GM23338 (cell line): ENCODE measurements around the gene OSBPL5. TPM values are rescaled to one million over a fixed set of nuclear protein-coding genes. Genes with fewer than 3 reads are reported as not detected.

Source experiments
- ATAC-seq: fragments of 200-7000 bp; cut with Tn5 transposase; 3 replicates; pipeline ENCODE4 v1.9.1; 2020
- DNase-seq: peaks from one replicate; pipeline ENCODE4 v3.0.0-alpha.2; 2015; ENCODE audit warnings: low spot score
- H2AFZ ChIP-seq: fragments of 200-600 bp; sonication (generic); 2 replicates; pipeline ENCODE4 v1.8.0; 2016; ENCODE audit warnings: antibody characterized with exemption, mild to moderate bottlenecking, moderate library complexity
- H3F3A ChIP-seq: fragments of 200-600 bp; sonication (generic); replicated peaks from 2 replicates; pipeline ENCODE4 v1.8.0; 2017; ENCODE audit warnings: antibody characterized with exemption, mixed run types, low read depth
- H3K27ac ChIP-seq: fragments of 200-600 bp; sonication (generic); 2 replicates; pipeline ENCODE4 v1.6.1; 2016; ENCODE audit warnings: low read depth
- H3K27me3 ChIP-seq: fragments of 200-600 bp; sonication (generic); 2 replicates; pipeline ENCODE4 v1.8.0; 2016; ENCODE audit warnings: mild to moderate bottlenecking, mixed run types, moderate library complexity; ENCODE audit not compliant: insufficient read depth
- H3K36me3 ChIP-seq: fragments of 200-600 bp; sonication (generic); 2 replicates; pipeline ENCODE4 v1.8.0; 2016; ENCODE audit warnings: mild to moderate bottlenecking; ENCODE audit not compliant: insufficient read depth
- H3K4me1 ChIP-seq: fragments of 200-600 bp; sonication (generic); 2 replicates; pipeline ENCODE4 v1.8.0; 2016; ENCODE audit warnings: mild to moderate bottlenecking, moderate library complexity; ENCODE audit not compliant: insufficient read depth
- H3K4me2 ChIP-seq: fragments of 200-600 bp; sonication (generic); 2 replicates; pipeline ENCODE4 v1.7.1; 2017; ENCODE audit warnings: mixed run types
- H3K4me3 ChIP-seq: fragments of 200-600 bp; sonication (generic); 2 replicates; pipeline ENCODE4 v1.6.1; 2016; ENCODE audit warnings: mixed run types
- H3K79me2 ChIP-seq: fragments of 200-600 bp; sonication (generic); replicated peaks from 2 replicates; pipeline ENCODE4 v1.8.0; 2017; ENCODE audit warnings: mild to moderate bottlenecking; ENCODE audit not compliant: insufficient read depth
- H3K9me2 ChIP-seq: fragments of 200-600 bp; sonication (generic); 2 replicates; pipeline ENCODE4 v1.8.0; 2017; ENCODE audit not compliant: insufficient read depth
- H4K20me1 ChIP-seq: fragments of 200-600 bp; sonication (generic); replicated peaks from 2 replicates; pipeline ENCODE4 v1.8.0; 2017; ENCODE audit warnings: mild to moderate bottlenecking; ENCODE audit not compliant: insufficient read depth
- H3K27ac Mint-ChIP-seq: 2 replicates; pipeline ENCODE4 v1.8.0; 2020; ENCODE audit warnings: inconsistent platforms, mild to moderate bottlenecking, moderate library complexity, mixed read lengths
- H3K27me3 Mint-ChIP-seq: 3 replicates; pipeline ENCODE4 v1.8.0; 2022; ENCODE audit warnings: low read depth, mild to moderate bottlenecking, moderate library complexity, mixed read lengths, inconsistent platforms; ENCODE audit not compliant: insufficient read depth, poor library complexity
- H3K36me3 Mint-ChIP-seq: 3 replicates; pipeline ENCODE4 v1.8.0; 2021; ENCODE audit warnings: low read depth, mild to moderate bottlenecking, inconsistent platforms, moderate library complexity, mixed read lengths
- H3K4me1 Mint-ChIP-seq: 3 replicates; pipeline ENCODE4 v1.8.0; 2020; ENCODE audit warnings: mild to moderate bottlenecking, inconsistent platforms, mixed read lengths
- H3K4me3 Mint-ChIP-seq: 3 replicates; pipeline ENCODE4 v1.8.0; 2021; ENCODE audit warnings: moderate library complexity, mild to moderate bottlenecking, inconsistent platforms, mixed read lengths
- H3K9me3 Mint-ChIP-seq: 3 replicates; pipeline ENCODE4 v1.8.0; 2020; ENCODE audit warnings: moderate library complexity, mild to moderate bottlenecking, inconsistent platforms, mixed read lengths
- CREB1 ChIP-seq: fragments of 250-450 bp; sonication (Bioruptor Pico); IDR thresholded peaks from 2 replicates; pipeline ENCODE4 v1.5.0; 2020; ENCODE audit warnings: low read depth, mild to moderate bottlenecking, moderate library complexity
- ETS1 ChIP-seq: IDR thresholded peaks from 2 replicates; pipeline ENCODE4 v1.6.1; 2016; ENCODE audit warnings: antibody characterized with exemption
- EZH2 ChIP-seq: fragments of 200-600 bp; sonication (generic); IDR thresholded peaks from one replicate; pipeline ENCODE4 v1.8.0; 2017; ENCODE audit warnings: antibody characterized with exemption, mild to moderate bottlenecking, low read depth; ENCODE audit not compliant: unreplicated experiment
- EZH2phosphoT487 ChIP-seq: fragments of 200-600 bp; sonication (generic); IDR thresholded peaks from one replicate; pipeline ENCODE4 v1.8.1; 2018; ENCODE audit warnings: antibody characterized with exemption; ENCODE audit not compliant: unreplicated experiment
- JUNB ChIP-seq: IDR thresholded peaks from one replicate; pipeline ENCODE4 v1.6.1; 2016; ENCODE audit warnings: antibody characterized with exemption; ENCODE audit not compliant: unreplicated experiment
- NANOG ChIP-seq: IDR thresholded peaks from 2 replicates; pipeline ENCODE4 v1.6.1; 2016; ENCODE audit warnings: antibody characterized with exemption, borderline replicate concordance
- POLR2AphosphoS5 ChIP-seq: IDR thresholded peaks from 2 replicates; pipeline ENCODE4 v1.6.1; 2016; ENCODE audit warnings: antibody characterized with exemption, low read depth
- STAT1 ChIP-seq: IDR thresholded peaks from one replicate; pipeline ENCODE4 v1.6.1; 2016; ENCODE audit warnings: antibody characterized with exemption; ENCODE audit not compliant: unreplicated experiment
- ZNF114 ChIP-seq: fragments of 250-450 bp; sonication (Bioruptor Pico); IDR thresholded peaks from 2 replicates; pipeline ENCODE4 v1.5.0; 2020; ENCODE audit warnings: mild to moderate bottlenecking, moderate library complexity
- ZNF331 ChIP-seq: fragments of 250-450 bp; sonication (Bioruptor Pico); IDR thresholded peaks from 2 replicates; pipeline ENCODE4 v1.5.0; 2020; ENCODE audit warnings: low read depth, mild to moderate bottlenecking, moderate library complexity
- polyA plus RNA-seq: library from polyadenylated mRNA; unstranded; fragments of >200 nt; fragmentation: Nextera tagmentation; extraction: Ambion mirVana; gene quantifications from 2 replicates; pipeline ENCODE4 v1.2.1, GENCODE V29; 2016
- total RNA-seq: library from RNA; depleted of rRNA; stranded (reverse); fragments of >200 nt; shearing (Covaris generic); gene quantifications from 2 replicates; pipeline ENCODE4 v1.2.3, GENCODE V29; 2014
- TF ChIP-seq, protein P1 (sequence below), 2 experiments: fragments of 200-600 bp in 1 of 2; sonication (generic) in 1 of 2; conservative IDR thresholded peaks; 2 replicates each; pipeline versions ENCODE4 v1.5.1 to v1.6.1; 2016 to 2017; ENCODE audit warnings: antibody characterized with exemption in 2 of 2, low read depth in 2 of 2, mild to moderate bottlenecking in 2 of 2, moderate library complexity in 1 of 2
- TF ChIP-seq, protein P2 (sequence below): fragments of 250-450 bp; sonication (Bioruptor Pico); IDR thresholded peaks from 2 replicates; pipeline ENCODE4 v1.5.0; 2020; ENCODE audit warnings: mild to moderate bottlenecking, moderate library complexity
- TF ChIP-seq, protein P3 (sequence below): IDR thresholded peaks from one replicate; pipeline ENCODE4 v1.6.1; 2018; ENCODE audit warnings: antibody characterized with exemption; ENCODE audit not compliant: unreplicated experiment

The OSBPL5 gene
- total and polyA plus RNA-seq, 2 experiments from 2014 or later = 2.7 to 12.0 TPM

DNA sequence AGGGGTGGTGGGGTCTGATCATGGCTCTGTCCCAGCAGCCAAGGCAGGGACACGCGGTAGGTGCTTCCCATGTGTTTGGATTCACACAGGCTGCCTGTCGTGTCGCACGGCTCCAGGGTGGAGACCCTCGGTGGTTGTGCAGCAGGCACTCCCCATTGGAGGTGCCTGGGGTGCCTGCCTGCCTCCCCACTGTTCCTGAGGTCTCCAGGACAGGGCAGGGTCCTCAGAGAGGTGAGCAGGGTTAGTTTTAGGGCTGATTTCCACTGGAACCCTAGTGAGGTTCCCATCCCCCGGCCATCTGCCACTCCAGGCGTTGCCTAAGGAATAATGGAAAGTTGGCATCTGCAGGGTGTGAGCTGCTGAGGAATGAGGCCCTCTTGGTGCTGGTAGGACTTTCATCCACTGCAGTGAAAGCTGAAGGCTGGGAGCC lies 32.3 kb downstream of the OSBPL5 start:
- Histone ChIP-seq H3K36me3 (no peaks in the 10 kb centered on the region), H3K9me2 (no peaks in the 10 kb centered on the region), H2AFZ (no peak overlapping the region), H3K4me2 (no peak overlapping the region), H3K4me1 (no peaks in the 10 kb centered on the region), H3K4me3 (no peak overlapping the region), H3K79me2 (no peaks in the 10 kb centered on the region), H3K27ac (no peak overlapping the region), H4K20me1 (no peaks in the 10 kb centered on the region), H3F3A (no peaks in the 10 kb centered on the region), H3K27me3 (no peaks in the 10 kb centered on the region)
- no peak overlapping the region for H3K4me3 Mint-ChIP-seq
- H3K27me3 Mint-ChIP-seq = peaks cover 7% of the 10 kb centered on the region
- peaks cover 3% of the 10 kb centered on the region; the same call in 1 of the 3 replicates for H3K4me1 Mint-ChIP-seq
- ATAC-seq (no peak), DNase-seq (no peak)
- no peak for TF ChIP-seq ZNF331 (CRISPR knock-in tag)
- no peak for TF ChIP-seq CREB1 (CRISPR knock-in tag)
- no peak for TF ChIP-seq ZNF114
- no peak for TF ChIP-seq ETS1
- TF ChIP-seq, protein P1, sequence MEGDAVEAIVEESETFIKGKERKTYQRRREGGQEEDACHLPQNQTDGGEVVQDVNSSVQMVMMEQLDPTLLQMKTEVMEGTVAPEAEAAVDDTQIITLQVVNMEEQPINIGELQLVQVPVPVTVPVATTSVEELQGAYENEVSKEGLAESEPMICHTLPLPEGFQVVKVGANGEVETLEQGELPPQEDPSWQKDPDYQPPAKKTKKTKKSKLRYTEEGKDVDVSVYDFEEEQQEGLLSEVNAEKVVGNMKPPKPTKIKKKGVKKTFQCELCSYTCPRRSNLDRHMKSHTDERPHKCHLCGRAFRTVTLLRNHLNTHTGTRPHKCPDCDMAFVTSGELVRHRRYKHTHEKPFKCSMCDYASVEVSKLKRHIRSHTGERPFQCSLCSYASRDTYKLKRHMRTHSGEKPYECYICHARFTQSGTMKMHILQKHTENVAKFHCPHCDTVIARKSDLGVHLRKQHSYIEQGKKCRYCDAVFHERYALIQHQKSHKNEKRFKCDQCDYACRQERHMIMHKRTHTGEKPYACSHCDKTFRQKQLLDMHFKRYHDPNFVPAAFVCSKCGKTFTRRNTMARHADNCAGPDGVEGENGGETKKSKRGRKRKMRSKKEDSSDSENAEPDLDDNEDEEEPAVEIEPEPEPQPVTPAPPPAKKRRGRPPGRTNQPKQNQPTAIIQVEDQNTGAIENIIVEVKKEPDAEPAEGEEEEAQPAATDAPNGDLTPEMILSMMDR (conservative IDR thresholded peaks at IDR 0.05; ENCODE audit: low read depth in 2 of 2) = no peak
- TF ChIP-seq EZH2phosphoT487 = no peak
- TF ChIP-seq EZH2 = no peak
- no peak for TF ChIP-seq JUNB
- TF ChIP-seq, protein P2, sequence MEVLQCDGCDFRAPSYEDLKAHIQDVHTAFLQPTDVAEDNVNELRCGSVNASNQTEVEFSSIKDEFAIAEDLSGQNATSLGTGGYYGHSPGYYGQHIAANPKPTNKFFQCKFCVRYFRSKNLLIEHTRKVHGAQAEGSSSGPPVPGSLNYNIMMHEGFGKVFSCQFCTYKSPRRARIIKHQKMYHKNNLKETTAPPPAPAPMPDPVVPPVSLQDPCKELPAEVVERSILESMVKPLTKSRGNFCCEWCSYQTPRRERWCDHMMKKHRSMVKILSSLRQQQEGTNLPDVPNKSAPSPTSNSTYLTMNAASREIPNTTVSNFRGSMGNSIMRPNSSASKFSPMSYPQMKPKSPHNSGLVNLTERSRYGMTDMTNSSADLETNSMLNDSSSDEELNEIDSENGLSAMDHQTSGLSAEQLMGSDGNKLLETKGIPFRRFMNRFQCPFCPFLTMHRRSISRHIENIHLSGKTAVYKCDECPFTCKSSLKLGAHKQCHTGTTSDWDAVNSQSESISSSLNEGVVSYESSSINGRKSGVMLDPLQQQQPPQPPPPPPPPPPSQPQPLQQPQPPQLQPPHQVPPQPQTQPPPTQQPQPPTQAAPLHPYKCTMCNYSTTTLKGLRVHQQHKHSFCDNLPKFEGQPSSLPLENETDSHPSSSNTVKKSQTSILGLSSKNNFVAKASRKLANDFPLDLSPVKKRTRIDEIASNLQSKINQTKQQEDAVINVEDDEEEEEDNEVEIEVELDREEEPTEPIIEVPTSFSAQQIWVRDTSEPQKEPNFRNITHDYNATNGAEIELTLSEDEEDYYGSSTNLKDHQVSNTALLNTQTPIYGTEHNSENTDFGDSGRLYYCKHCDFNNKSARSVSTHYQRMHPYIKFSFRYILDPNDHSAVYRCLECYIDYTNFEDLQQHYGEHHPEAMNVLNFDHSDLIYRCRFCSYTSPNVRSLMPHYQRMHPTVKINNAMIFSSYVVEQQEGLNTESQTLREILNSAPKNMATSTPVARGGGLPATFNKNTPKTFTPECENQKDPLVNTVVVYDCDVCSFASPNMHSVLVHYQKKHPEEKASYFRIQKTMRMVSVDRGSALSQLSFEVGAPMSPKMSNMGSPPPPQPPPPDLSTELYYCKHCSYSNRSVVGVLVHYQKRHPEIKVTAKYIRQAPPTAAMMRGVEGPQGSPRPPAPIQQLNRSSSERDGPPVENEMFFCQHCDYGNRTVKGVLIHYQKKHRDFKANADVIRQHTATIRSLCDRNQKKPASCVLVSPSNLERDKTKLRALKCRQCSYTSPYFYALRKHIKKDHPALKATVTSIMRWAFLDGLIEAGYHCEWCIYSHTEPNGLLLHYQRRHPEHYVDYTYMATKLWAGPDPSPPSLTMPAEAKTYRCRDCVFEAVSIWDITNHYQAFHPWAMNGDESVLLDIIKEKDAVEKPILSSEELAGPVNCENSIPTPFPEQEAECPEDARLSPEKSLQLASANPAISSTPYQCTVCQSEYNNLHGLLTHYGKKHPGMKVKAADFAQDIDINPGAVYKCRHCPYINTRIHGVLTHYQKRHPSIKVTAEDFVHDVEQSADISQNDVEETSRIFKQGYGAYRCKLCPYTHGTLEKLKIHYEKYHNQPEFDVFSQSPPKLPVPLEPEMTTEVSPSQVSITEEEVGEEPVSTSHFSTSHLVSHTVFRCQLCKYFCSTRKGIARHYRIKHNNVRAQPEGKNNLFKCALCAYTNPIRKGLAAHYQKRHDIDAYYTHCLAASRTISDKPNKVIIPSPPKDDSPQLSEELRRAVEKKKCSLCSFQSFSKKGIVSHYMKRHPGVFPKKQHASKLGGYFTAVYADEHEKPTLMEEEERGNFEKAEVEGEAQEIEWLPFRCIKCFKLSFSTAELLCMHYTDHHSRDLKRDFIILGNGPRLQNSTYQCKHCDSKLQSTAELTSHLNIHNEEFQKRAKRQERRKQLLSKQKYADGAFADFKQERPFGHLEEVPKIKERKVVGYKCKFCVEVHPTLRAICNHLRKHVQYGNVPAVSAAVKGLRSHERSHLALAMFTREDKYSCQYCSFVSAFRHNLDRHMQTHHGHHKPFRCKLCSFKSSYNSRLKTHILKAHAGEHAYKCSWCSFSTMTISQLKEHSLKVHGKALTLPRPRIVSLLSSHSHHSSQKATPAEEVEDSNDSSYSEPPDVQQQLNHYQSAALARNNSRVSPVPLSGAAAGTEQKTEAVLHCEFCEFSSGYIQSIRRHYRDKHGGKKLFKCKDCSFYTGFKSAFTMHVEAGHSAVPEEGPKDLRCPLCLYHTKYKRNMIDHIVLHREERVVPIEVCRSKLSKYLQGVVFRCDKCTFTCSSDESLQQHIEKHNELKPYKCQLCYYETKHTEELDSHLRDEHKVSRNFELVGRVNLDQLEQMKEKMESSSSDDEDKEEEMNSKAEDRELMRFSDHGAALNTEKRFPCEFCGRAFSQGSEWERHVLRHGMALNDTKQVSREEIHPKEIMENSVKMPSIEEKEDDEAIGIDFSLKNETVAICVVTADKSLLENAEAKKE (CRISPR knock-in tag) = no peak
- no peak for TF ChIP-seq STAT1
- TF ChIP-seq POLR2AphosphoS5 = no peak
- TF ChIP-seq NANOG = no peak
- TF ChIP-seq, protein P3, sequence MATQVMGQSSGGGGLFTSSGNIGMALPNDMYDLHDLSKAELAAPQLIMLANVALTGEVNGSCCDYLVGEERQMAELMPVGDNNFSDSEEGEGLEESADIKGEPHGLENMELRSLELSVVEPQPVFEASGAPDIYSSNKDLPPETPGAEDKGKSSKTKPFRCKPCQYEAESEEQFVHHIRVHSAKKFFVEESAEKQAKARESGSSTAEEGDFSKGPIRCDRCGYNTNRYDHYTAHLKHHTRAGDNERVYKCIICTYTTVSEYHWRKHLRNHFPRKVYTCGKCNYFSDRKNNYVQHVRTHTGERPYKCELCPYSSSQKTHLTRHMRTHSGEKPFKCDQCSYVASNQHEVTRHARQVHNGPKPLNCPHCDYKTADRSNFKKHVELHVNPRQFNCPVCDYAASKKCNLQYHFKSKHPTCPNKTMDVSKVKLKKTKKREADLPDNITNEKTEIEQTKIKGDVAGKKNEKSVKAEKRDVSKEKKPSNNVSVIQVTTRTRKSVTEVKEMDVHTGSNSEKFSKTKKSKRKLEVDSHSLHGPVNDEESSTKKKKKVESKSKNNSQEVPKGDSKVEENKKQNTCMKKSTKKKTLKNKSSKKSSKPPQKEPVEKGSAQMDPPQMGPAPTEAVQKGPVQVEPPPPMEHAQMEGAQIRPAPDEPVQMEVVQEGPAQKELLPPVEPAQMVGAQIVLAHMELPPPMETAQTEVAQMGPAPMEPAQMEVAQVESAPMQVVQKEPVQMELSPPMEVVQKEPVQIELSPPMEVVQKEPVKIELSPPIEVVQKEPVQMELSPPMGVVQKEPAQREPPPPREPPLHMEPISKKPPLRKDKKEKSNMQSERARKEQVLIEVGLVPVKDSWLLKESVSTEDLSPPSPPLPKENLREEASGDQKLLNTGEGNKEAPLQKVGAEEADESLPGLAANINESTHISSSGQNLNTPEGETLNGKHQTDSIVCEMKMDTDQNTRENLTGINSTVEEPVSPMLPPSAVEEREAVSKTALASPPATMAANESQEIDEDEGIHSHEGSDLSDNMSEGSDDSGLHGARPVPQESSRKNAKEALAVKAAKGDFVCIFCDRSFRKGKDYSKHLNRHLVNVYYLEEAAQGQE = no peak
- H3K9me3 Mint-ChIP-seq = no peaks in the 10 kb centered on the region
- H3K27ac Mint-ChIP-seq = no peak overlapping the region
- no peaks in the 10 kb centered on the region; the same call in 2 of the 3 replicates for H3K36me3 Mint-ChIP-seq
